GM23338 (cell line): Measurements from ENCODE around the gene MYCN. TPM values are rescaled to one million over a fixed set of nuclear protein-coding genes. Genes with fewer than 3 reads are reported as not detected.

ENCODE experiments used
- ATAC-seq: fragments of 200-7000 bp; cut with Tn5 transposase; 3 replicates; pipeline ENCODE4 v1.9.1; 2020
- DNase-seq: peaks from one replicate; pipeline ENCODE4 v3.0.0-alpha.2; 2015; ENCODE audit warnings: low spot score
- H2AFZ ChIP-seq: fragments of 200-600 bp; sonication (generic); 2 replicates; pipeline ENCODE4 v1.8.0; 2016; ENCODE audit warnings: antibody characterized with exemption, mild to moderate bottlenecking, moderate library complexity
- H3F3A ChIP-seq: fragments of 200-600 bp; sonication (generic); replicated peaks from 2 replicates; pipeline ENCODE4 v1.8.0; 2017; ENCODE audit warnings: antibody characterized with exemption, mixed run types, low read depth
- H3K27ac ChIP-seq: fragments of 200-600 bp; sonication (generic); 2 replicates; pipeline ENCODE4 v1.6.1; 2016; ENCODE audit warnings: low read depth
- H3K27me3 ChIP-seq: fragments of 200-600 bp; sonication (generic); 2 replicates; pipeline ENCODE4 v1.8.0; 2016; ENCODE audit warnings: mild to moderate bottlenecking, mixed run types, moderate library complexity; ENCODE audit not compliant: insufficient read depth
- H3K36me3 ChIP-seq: fragments of 200-600 bp; sonication (generic); 2 replicates; pipeline ENCODE4 v1.8.0; 2016; ENCODE audit warnings: mild to moderate bottlenecking; ENCODE audit not compliant: insufficient read depth
- H3K4me1 ChIP-seq: fragments of 200-600 bp; sonication (generic); 2 replicates; pipeline ENCODE4 v1.8.0; 2016; ENCODE audit warnings: mild to moderate bottlenecking, moderate library complexity; ENCODE audit not compliant: insufficient read depth
- H3K4me2 ChIP-seq: fragments of 200-600 bp; sonication (generic); 2 replicates; pipeline ENCODE4 v1.7.1; 2017; ENCODE audit warnings: mixed run types
- H3K4me3 ChIP-seq: fragments of 200-600 bp; sonication (generic); 2 replicates; pipeline ENCODE4 v1.6.1; 2016; ENCODE audit warnings: mixed run types
- H3K79me2 ChIP-seq: fragments of 200-600 bp; sonication (generic); replicated peaks from 2 replicates; pipeline ENCODE4 v1.8.0; 2017; ENCODE audit warnings: mild to moderate bottlenecking; ENCODE audit not compliant: insufficient read depth
- H3K9me2 ChIP-seq: fragments of 200-600 bp; sonication (generic); 2 replicates; pipeline ENCODE4 v1.8.0; 2017; ENCODE audit not compliant: insufficient read depth
- H4K20me1 ChIP-seq: fragments of 200-600 bp; sonication (generic); replicated peaks from 2 replicates; pipeline ENCODE4 v1.8.0; 2017; ENCODE audit warnings: mild to moderate bottlenecking; ENCODE audit not compliant: insufficient read depth
- H3K27ac Mint-ChIP-seq: 2 replicates; pipeline ENCODE4 v1.8.0; 2020; ENCODE audit warnings: inconsistent platforms, mild to moderate bottlenecking, moderate library complexity, mixed read lengths
- H3K27me3 Mint-ChIP-seq: 3 replicates; pipeline ENCODE4 v1.8.0; 2022; ENCODE audit warnings: low read depth, mild to moderate bottlenecking, moderate library complexity, mixed read lengths, inconsistent platforms; ENCODE audit not compliant: insufficient read depth, poor library complexity
- H3K36me3 Mint-ChIP-seq: 3 replicates; pipeline ENCODE4 v1.8.0; 2021; ENCODE audit warnings: low read depth, mild to moderate bottlenecking, inconsistent platforms, moderate library complexity, mixed read lengths
- H3K4me1 Mint-ChIP-seq: 3 replicates; pipeline ENCODE4 v1.8.0; 2020; ENCODE audit warnings: mild to moderate bottlenecking, inconsistent platforms, mixed read lengths
- H3K4me3 Mint-ChIP-seq: 3 replicates; pipeline ENCODE4 v1.8.0; 2021; ENCODE audit warnings: moderate library complexity, mild to moderate bottlenecking, inconsistent platforms, mixed read lengths
- H3K9me3 Mint-ChIP-seq: 3 replicates; pipeline ENCODE4 v1.8.0; 2020; ENCODE audit warnings: moderate library complexity, mild to moderate bottlenecking, inconsistent platforms, mixed read lengths
- CREB1 ChIP-seq: fragments of 250-450 bp; sonication (Bioruptor Pico); IDR thresholded peaks from 2 replicates; pipeline ENCODE4 v1.5.0; 2020; ENCODE audit warnings: low read depth, mild to moderate bottlenecking, moderate library complexity
- CTCF ChIP-seq, 2 experiments: fragments of 200-600 bp in 1 of 2; sonication (generic) in 1 of 2; conservative IDR thresholded peaks; 2 replicates each; pipeline versions ENCODE4 v1.5.1 to v1.6.1; 2016 to 2017; ENCODE audit warnings: antibody characterized with exemption in 2 of 2, low read depth in 2 of 2, mild to moderate bottlenecking in 2 of 2, moderate library complexity in 1 of 2
- EZH2 ChIP-seq: fragments of 200-600 bp; sonication (generic); IDR thresholded peaks from one replicate; pipeline ENCODE4 v1.8.0; 2017; ENCODE audit warnings: antibody characterized with exemption, mild to moderate bottlenecking, low read depth; ENCODE audit not compliant: unreplicated experiment
- EZH2phosphoT487 ChIP-seq: fragments of 200-600 bp; sonication (generic); IDR thresholded peaks from one replicate; pipeline ENCODE4 v1.8.1; 2018; ENCODE audit warnings: antibody characterized with exemption; ENCODE audit not compliant: unreplicated experiment
- JUNB ChIP-seq: IDR thresholded peaks from one replicate; pipeline ENCODE4 v1.6.1; 2016; ENCODE audit warnings: antibody characterized with exemption; ENCODE audit not compliant: unreplicated experiment
- REST ChIP-seq: IDR thresholded peaks from one replicate; pipeline ENCODE4 v1.6.1; 2018; ENCODE audit warnings: antibody characterized with exemption; ENCODE audit not compliant: unreplicated experiment
- STAT1 ChIP-seq: IDR thresholded peaks from one replicate; pipeline ENCODE4 v1.6.1; 2016; ENCODE audit warnings: antibody characterized with exemption; ENCODE audit not compliant: unreplicated experiment
- ZNF114 ChIP-seq: fragments of 250-450 bp; sonication (Bioruptor Pico); IDR thresholded peaks from 2 replicates; pipeline ENCODE4 v1.5.0; 2020; ENCODE audit warnings: mild to moderate bottlenecking, moderate library complexity
- ZNF331 ChIP-seq: fragments of 250-450 bp; sonication (Bioruptor Pico); IDR thresholded peaks from 2 replicates; pipeline ENCODE4 v1.5.0; 2020; ENCODE audit warnings: low read depth, mild to moderate bottlenecking, moderate library complexity
- polyA plus RNA-seq: library from polyadenylated mRNA; unstranded; fragments of >200 nt; fragmentation: Nextera tagmentation; extraction: Ambion mirVana; gene quantifications from 2 replicates; pipeline ENCODE4 v1.2.1, GENCODE V29; 2016
- total RNA-seq: library from RNA; depleted of rRNA; stranded (reverse); fragments of >200 nt; shearing (Covaris generic); gene quantifications from 2 replicates; pipeline ENCODE4 v1.2.3, GENCODE V29; 2014
- TF ChIP-seq, protein P1 (sequence below): IDR thresholded peaks from 2 replicates; pipeline ENCODE4 v1.6.1; 2016; ENCODE audit warnings: antibody characterized with exemption

MYCN gene
- total and polyA plus RNA-seq, 2 experiments from 2014 or later = 50.8 to 145 TPM

GRCh38 chr2:15986644-15987043, 46.3 kb downstream of the MYCN start (continued):
- TF ChIP-seq CTCF (conservative IDR thresholded peaks at IDR 0.05; ENCODE audit: low read depth in 2 of 2) = no peak
- TF ChIP-seq, protein P1, sequence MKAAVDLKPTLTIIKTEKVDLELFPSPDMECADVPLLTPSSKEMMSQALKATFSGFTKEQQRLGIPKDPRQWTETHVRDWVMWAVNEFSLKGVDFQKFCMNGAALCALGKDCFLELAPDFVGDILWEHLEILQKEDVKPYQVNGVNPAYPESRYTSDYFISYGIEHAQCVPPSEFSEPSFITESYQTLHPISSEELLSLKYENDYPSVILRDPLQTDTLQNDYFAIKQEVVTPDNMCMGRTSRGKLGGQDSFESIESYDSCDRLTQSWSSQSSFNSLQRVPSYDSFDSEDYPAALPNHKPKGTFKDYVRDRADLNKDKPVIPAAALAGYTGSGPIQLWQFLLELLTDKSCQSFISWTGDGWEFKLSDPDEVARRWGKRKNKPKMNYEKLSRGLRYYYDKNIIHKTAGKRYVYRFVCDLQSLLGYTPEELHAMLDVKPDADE = no peak

GRCh38 chr2:15988733-15989132, 48.4 kb downstream of the MYCN start:
- Histone ChIP-seq H3K9me2 (no peaks in the 10 kb centered on the region), H3K4me3 (no peak overlapping the region), H3K79me2 (no peaks in the 10 kb centered on the region), H3K27me3 (no peaks in the 10 kb centered on the region), H2AFZ (no peak overlapping the region), H4K20me1 (no peaks in the 10 kb centered on the region), H3K27ac (no peak overlapping the region), H3K36me3 (no peaks in the 10 kb centered on the region), H3K4me1 (peaks cover 28% of the 10 kb centered on the region), H3K4me2 (no peak overlapping the region), H3F3A (0 out of 2 replicates have a peak, but pooled peaks cover 3% of the 10 kb centered on the region)
- DNase-seq = no peak
- ATAC-seq = no peak
- Mint-ChIP-seq H3K36me3 (no peaks in the 10 kb centered on the region), H3K27ac (peak overlapping the region; percentile 50; the same call in 1 of the 2 replicates), H3K4me1 (peaks cover 30% of the 10 kb centered on the region), H3K27me3 (no peaks in the 10 kb centered on the region), H3K4me3 (no peak overlapping the region), H3K9me3 (no peaks in the 10 kb centered on the region; the same call in 2 of the 3 replicates)
- TF ChIP-seq CREB1 (CRISPR knock-in tag) (no peak), REST (no peak), ZNF114 (CRISPR knock-in tag) (no peak), STAT1 (no peak), EZH2phosphoT487 (no peak), EZH2 (no peak), ZNF331 (CRISPR knock-in tag) (no peak), JUNB (no peak), CTCF (conservative IDR thresholded peaks at IDR 0.05; ENCODE audit: low read depth in 2 of 2) (no peak)
